ENCODE data around the gene PLGRKT.
A peak's percentile ranks its signal among the peaks of the same experiment; 100 is the strongest.
"Not testable (repeated sequence)": the region's sequence is repeated elsewhere in the genome, so short reads cannot be mapped to it uniquely, and the experiment has no call there.

Gene PLGRKT

GRCh38 chr9:5437254-5438216 lies at the start of gene PLGRKT:
Gene PLGRKT, minus strand, starts transcription at chr9:5437925. Its CDS starts 5,948 bp downstream, at chr9:5431977.
- peak; percentile 97 for DNase-seq (ENCODE audit: low spot score)

- no peak for DNase-seq (ENCODE audit: low spot score)
Observed at GRCh38 chr9:5486988-5487387, 49.3 kb upstream of the PLGRKT start.

GRCh38 chr9:5485378-5486085 lies 47.8 kb upstream of the PLGRKT start:
- no peak for DNase-seq (ENCODE audit: low spot score)

GRCh38 chr9:5483306-5483705 lies 45.6 kb upstream of the PLGRKT start:
- DNase-seq (ENCODE audit: low spot score) = no peak

GRCh38 chr9:5482194-5482593 lies 44.5 kb upstream of the PLGRKT start:
- DNase-seq (ENCODE audit: low spot score) = no peak

GRCh38 chr9:5481322-5482040 lies 43.8 kb upstream of the PLGRKT start:
- no peak for DNase-seq (ENCODE audit: low spot score)

- DNase-seq (ENCODE audit: low spot score) = no peak
Observed at GRCh38 chr9:5480919-5481318, 43.2 kb upstream of the PLGRKT start.

GRCh38 chr9:5479994-5480694 lies 42.4 kb upstream of the PLGRKT start:
- peak; percentile 39 for DNase-seq (ENCODE audit: low spot score)

- no peak for DNase-seq (ENCODE audit: low spot score)
Observed at GRCh38 chr9:5478206-5478605, 40.5 kb upstream of the PLGRKT start.

- DNase-seq (ENCODE audit: low spot score) = not testable (repeated sequence)
Observed at GRCh38 chr9:5475611-5476010, 37.9 kb upstream of the PLGRKT start.

GRCh38 chr9:5470816-5471215 lies 33.1 kb upstream of the PLGRKT start:
- no peak for DNase-seq (ENCODE audit: low spot score)

GRCh38 chr9:5470122-5470521 lies 32.4 kb upstream of the PLGRKT start:
- DNase-seq (ENCODE audit: low spot score) = no peak

- DNase-seq (ENCODE audit: low spot score) = no peak
Observed at GRCh38 chr9:5468850-5469249, 31.1 kb upstream of the PLGRKT start.

GRCh38 chr9:5466766-5467165 lies 29.0 kb upstream of the PLGRKT start:
- DNase-seq (ENCODE audit: low spot score) = no peak

GRCh38 chr9:5466005-5466404 lies 28.3 kb upstream of the PLGRKT start:
- DNase-seq (ENCODE audit: low spot score) = no peak

GRCh38 chr9:5464831-5465330 lies 27.2 kb upstream of the PLGRKT start:
- not testable (repeated sequence) for DNase-seq (ENCODE audit: low spot score)

GRCh38 chr9:5460157-5460556 lies 22.4 kb upstream of the PLGRKT start:
- no peak for DNase-seq (ENCODE audit: low spot score)

GRCh38 chr9:5459289-5459829 lies 21.6 kb upstream of the PLGRKT start:
- peak; percentile 86 for DNase-seq (ENCODE audit: low spot score)

GRCh38 chr9:5455181-5455580 lies 17.5 kb upstream of the PLGRKT start:
- peak; percentile 83 for DNase-seq (ENCODE audit: low spot score)

- no peak for DNase-seq (ENCODE audit: low spot score)
Observed at GRCh38 chr9:5453673-5454072, 15.9 kb upstream of the PLGRKT start.

GRCh38 chr9:5453004-5453403 lies 15.3 kb upstream of the PLGRKT start:
- no peak for DNase-seq (ENCODE audit: low spot score)
